HepG2 (cell line): Measurements from ENCODE around the gene ZNF365. TPM values are rescaled to one million over a fixed set of nuclear protein-coding genes. Genes with fewer than 3 reads are reported as not detected.

ENCODE experiments used
- ATAC-seq: fragments of 200-7000 bp; cut with Tn5 transposase; 3 replicates; pipeline ENCODE4 v1.9.1; 2020; ENCODE audit warnings: mild to moderate bottlenecking, moderate library complexity
- BruUV-seq: library from RNA; stranded (reverse); fragments of 400-500 nt; replicated peaks from 2 replicates; lab custom pipeline; 2021; lab: Mats Ljungman, UMichigan
- CTCF ChIA-PET: fragments of 300-600 bp; formaldehyde crosslinking; extraction: SDS; loops from one replicate; lab custom pipeline; 2021; ENCODE audit warnings: low total read pairs, inconsistent platforms, low intra/inter-chr PET ratio; lab: Yijun Ruan, JAX
- POLR2A ChIA-PET: fragments of 350-600 bp; sonication (Branson Sonifier 250); formaldehyde crosslinking; loops from one replicate; lab custom pipeline; 2020; ENCODE audit warnings: antibody characterized with exemption, inconsistent platforms; lab: Yijun Ruan, JAX
- DNase-seq: peaks from one replicate; pipeline ENCODE4 v3.0.0-alpha.2; 2015; ENCODE audit warnings: low spot score
- FAIRE-seq: peaks from 3 replicates; lab custom pipeline; 2011; peaks lifted over from hg19 to GRCh38; lab: Jason Lieb, UNC
- H2AFZ ChIP-seq: one replicate; pipeline ENCODE4 v1.6.1; 2011; ENCODE audit warnings: low read length, inconsistent platforms
- H3K27ac ChIP-seq: fragments of 300-600 bp; 3 replicates; pipeline ENCODE4 v1.8.0; 2011; ENCODE audit warnings: mixed run types, mild to moderate bottlenecking, mixed read lengths, low read length, inconsistent platforms; ENCODE audit not compliant: insufficient read depth; ENCODE audit errors: extremely low read length
- H3K27me3 ChIP-seq, 2 experiments: fragments of 200-600 bp in 1 of 2; 2 replicates in 1 of 2; 3 replicates in 1 of 2; pipeline versions ENCODE4 v1.6.0 to v1.8.0; 2011; ENCODE audit warnings: low read length in 2 of 2, mild to moderate bottlenecking in 2 of 2, moderate library complexity in 2 of 2, inconsistent platforms in 1 of 2; ENCODE audit not compliant: insufficient read depth in 2 of 2, control insufficient read depth in 1 of 2
- H3K36me3 ChIP-seq, 2 experiments: fragments of 200-600 bp in 1 of 2; replicated peaks in 1 of 2; 2 replicates in 1 of 2; 3 replicates in 1 of 2; pipeline versions ENCODE4 v1.5.1 to v1.8.0; 2011; ENCODE audit warnings: low read length in 2 of 2, inconsistent platforms in 1 of 2; ENCODE audit not compliant: insufficient read depth in 2 of 2, control insufficient read depth in 1 of 2
- H3K4me1 ChIP-seq: 2 replicates; pipeline ENCODE4 v1.5.1; 2012; ENCODE audit warnings: low read length, inconsistent platforms; ENCODE audit not compliant: insufficient read depth
- H3K4me2 ChIP-seq: 2 replicates; pipeline ENCODE4 v1.6.0; 2011; ENCODE audit warnings: low read depth, low read length, inconsistent platforms
- H3K4me3 ChIP-seq, 3 experiments: fragments of 200-600 bp in 1 of 3; sonication (generic), shearing (Covaris generic) in 1 of 3; replicated peaks in 1 of 3; 2 replicates each; pipeline ENCODE4 v1.5.1; 2011 to 2016; ENCODE audit warnings: low read length in 3 of 3, inconsistent platforms in 2 of 3, low read depth in 2 of 3, mild to moderate bottlenecking in 2 of 3, control low read depth in 1 of 3, mixed read lengths in 1 of 3; ENCODE audit not compliant: insufficient read depth in 1 of 3
- H3K79me2 ChIP-seq: one replicate; pipeline ENCODE4 v1.6.1; 2011; ENCODE audit warnings: low read length, inconsistent platforms; ENCODE audit not compliant: insufficient read depth
- H3K9ac ChIP-seq: 2 replicates; pipeline ENCODE4 v1.6.0; 2011; ENCODE audit warnings: mild to moderate bottlenecking, low read depth, low read length, inconsistent platforms; ENCODE audit not compliant: insufficient read depth
- H3K9me3 ChIP-seq: 2 replicates; pipeline ENCODE4 v1.5.1; 2012; ENCODE audit warnings: mild to moderate bottlenecking, low read length
- H4K20me1 ChIP-seq: 2 replicates; pipeline ENCODE4 v1.6.0; 2011; ENCODE audit warnings: inconsistent platforms, mild to moderate bottlenecking, low read length, moderate library complexity; ENCODE audit not compliant: insufficient read depth
- CBX5 ChIP-seq: sonication (generic); formaldehyde crosslinking; IDR thresholded peaks from 2 replicates; pipeline ENCODE4 v1.4.0; 2020; ENCODE audit warnings: missing genetic modification reagents, borderline replicate concordance
- CREBL2 ChIP-seq: sonication (generic); formaldehyde crosslinking; IDR thresholded peaks from 2 replicates; pipeline ENCODE4 v1.8.1; 2023; ENCODE audit warnings: missing genetic modification reagents, mild to moderate bottlenecking, borderline replicate concordance
- FOSL1 ChIP-seq: sonication (generic); formaldehyde crosslinking; IDR thresholded peaks from 2 replicates; pipeline ENCODE4 v1.9.0; 2021; ENCODE audit warnings: missing genetic modification reagents, borderline replicate concordance
- KLF11 ChIP-seq: IDR thresholded peaks from 2 replicates; pipeline ENCODE4 v1.6.1; 2016; ENCODE audit warnings: missing compliant biosample characterization
- KLF12 ChIP-seq: sonication (generic); formaldehyde crosslinking; IDR thresholded peaks from 2 replicates; pipeline ENCODE4 v1.4.0; 2020; ENCODE audit warnings: missing genetic modification reagents, borderline replicate concordance
- PRDM10 ChIP-seq: sonication (generic); formaldehyde crosslinking; IDR thresholded peaks from 2 replicates; pipeline ENCODE4 v1.4.0; 2020; ENCODE audit warnings: low read depth, missing genetic modification reagents
- REST ChIP-seq, 2 experiments: IDR thresholded peaks; 2 replicates each; pipeline ENCODE4 v1.6.1; 2011 to 2012; ENCODE audit warnings: low read length in 2 of 2, borderline replicate concordance in 1 of 2, low read depth in 1 of 2, mild to moderate bottlenecking in 1 of 2, moderate library complexity in 1 of 2
- ZNF282 ChIP-seq: fragments of 450-650 bp; IDR thresholded peaks from 2 replicates; pipeline ENCODE4 v1.6.1; 2018; ENCODE audit not compliant: partially characterized antibody
- ZNF569 ChIP-seq: sonication (generic); formaldehyde crosslinking; IDR thresholded peaks from 2 replicates; pipeline ENCODE4 v1.5.0; 2020; ENCODE audit warnings: mild to moderate bottlenecking, missing genetic modification reagents, moderate library complexity, borderline replicate concordance
- ZNF644 ChIP-seq: IDR thresholded peaks from 2 replicates; pipeline ENCODE4 v1.6.1; 2016; ENCODE audit warnings: low read depth
- WGBS: methylation state at CpG from one replicate; pipeline ENCODE4 v1.1.6; 2017; ENCODE audit warnings: low lambda C conversion rate; 5-methylcytosine and 5-hydroxymethylcytosine counted together
- in situ Hi-C: cut with HindIII; loops from 2 replicates; pipeline ENCODE4 v1.10.0; 2017; ENCODE audit warnings: low pct_unique_long_range_greater_than_20kb; ENCODE audit not compliant: extremely low pct_ligation_motif_present
- intact Hi-C: fragments of 100-400 bp; cut with micrococcal nuclease; formaldehyde crosslinking; loops from one replicate; pipeline ENCODE4 v1.10.0; 2022; ENCODE audit not compliant: unreplicated experiment
- polyA plus RNA-seq, 8 experiments: library from polyadenylated mRNA; depleted of rRNA in 3 of 8; stranded (reverse) in 7 of 8; unstranded in 1 of 8; fragments of >200 nt; fragmentation: Illumina TruSeq in 4 of 8; extraction: Trizol in 4 of 8; gene quantifications; 2 replicates each; pipeline versions ENCODE4 v1.2.1 to v1.2.3, GENCODE V29; 2011 to 2016; ENCODE audit warnings: low read depth in 4 of 8, missing spikeins in 1 of 8, mixed read lengths in 1 of 8; ENCODE audit not compliant: insufficient read depth in 1 of 8
- total RNA-seq, 5 experiments: library from RNA; depleted of rRNA; stranded (reverse); fragments of >200 nt; fragmentation: Illumina TruSeq; extraction: Trizol; gene quantifications; 2 replicates each; pipeline ENCODE4 v1.2.3, GENCODE V29; 2016; ENCODE audit warnings: low read depth in 1 of 5

Gene ZNF365
- total and polyA plus RNA-seq, 2 of the 13 experiments (the other 11 are each of a cell fraction or from before 2014, with no cell fraction given) = not detected

GRCh38 chr10:62422068-62422590 lies 48.0 kb downstream of the ZNF365 start:
- intact Hi-C loops = no loop called here
- ChIA-PET POLR2A (no interaction called here), CTCF (no interaction called here)
- Histone ChIP-seq H2AFZ (no peak overlapping the region), H3K27me3 (no peaks in the 10 kb centered on the region), H3K4me2 (no peak overlapping the region), H3K9me3 (no peaks in the 10 kb centered on the region), H3K79me2 (no peaks in the 10 kb centered on the region), H3K4me3 (no peak overlapping the region), H3K27ac (no peak overlapping the region), H4K20me1 (no peaks in the 10 kb centered on the region), H3K9ac (no peak overlapping the region), H3K36me3 (no peaks in the 10 kb centered on the region), H3K4me1 (no peaks in the 10 kb centered on the region)
- TF ChIP-seq KLF11 (no peak), PRDM10 (CRISPR knock-in tag) (no peak)
- no TSS peak for BruUV-seq
- in situ Hi-C loops = no loop called here
- no peak for DNase-seq
- no peak for ATAC-seq
- FAIRE-seq = no peak
- 10% methylated on average over 1 of the region's 1 CpG for WGBS

GRCh38 chr10:62424026-62424425 lies 49.9 kb downstream of the ZNF365 start:
- POLR2A ChIA-PET = no interaction called here
- 7% methylated on average over 1 of the region's 1 CpG for WGBS
- no peak overlapping the region for H3K4me3 ChIP-seq
- no peak for DNase-seq
- no peaks in the 10 kb centered on the region; a peak in 1 of 5 replicates for H3K27me3 ChIP-seq
- H3K4me2 ChIP-seq = no peak overlapping the region
- in situ Hi-C loops (no loop called here), intact Hi-C loops (loop anchor here (2.0 kb wide), 1 partner anchor 159 kb away; no protein-coding TSS in a partner anchor)
- H2AFZ ChIP-seq = no peak overlapping the region
- no peak for FAIRE-seq
- H3K79me2 ChIP-seq = no peaks in the 10 kb centered on the region
- no peaks in the 10 kb centered on the region for H3K4me1 ChIP-seq
- no peak overlapping the region for H3K9ac ChIP-seq
- BruUV-seq = no TSS peak
- H4K20me1 ChIP-seq = no peaks in the 10 kb centered on the region
- ATAC-seq = no peak
- CTCF ChIA-PET = no interaction called here
- H3K27ac ChIP-seq = no peak overlapping the region
- H3K36me3 ChIP-seq = no peaks in the 10 kb centered on the region
- H3K9me3 ChIP-seq = no peaks in the 10 kb centered on the region
- TF ChIP-seq ZNF644 (CRISPR knock-in tag) (no peak), CREBL2 (no peak), FOSL1 (CRISPR knock-in tag) (no peak), ZNF282 (no peak), REST (IDR thresholded peaks at IDR 0.05; ENCODE audit: borderline replicate concordance in 1 of 2, low read depth in 1 of 2, low read length in 2 of 2) (no peak), KLF12 (CRISPR knock-in tag) (no peak), ZNF569 (CRISPR knock-in tag) (no peak), CBX5 (CRISPR knock-in tag) (no peak)
